ENCODE measurements around the gene ALDH1L2.
"Not testable (repeated sequence)": the region's sequence is repeated elsewhere in the genome, so short reads cannot be mapped to it uniquely, and the experiment has no call there.

Gene ALDH1L2

DNA sequence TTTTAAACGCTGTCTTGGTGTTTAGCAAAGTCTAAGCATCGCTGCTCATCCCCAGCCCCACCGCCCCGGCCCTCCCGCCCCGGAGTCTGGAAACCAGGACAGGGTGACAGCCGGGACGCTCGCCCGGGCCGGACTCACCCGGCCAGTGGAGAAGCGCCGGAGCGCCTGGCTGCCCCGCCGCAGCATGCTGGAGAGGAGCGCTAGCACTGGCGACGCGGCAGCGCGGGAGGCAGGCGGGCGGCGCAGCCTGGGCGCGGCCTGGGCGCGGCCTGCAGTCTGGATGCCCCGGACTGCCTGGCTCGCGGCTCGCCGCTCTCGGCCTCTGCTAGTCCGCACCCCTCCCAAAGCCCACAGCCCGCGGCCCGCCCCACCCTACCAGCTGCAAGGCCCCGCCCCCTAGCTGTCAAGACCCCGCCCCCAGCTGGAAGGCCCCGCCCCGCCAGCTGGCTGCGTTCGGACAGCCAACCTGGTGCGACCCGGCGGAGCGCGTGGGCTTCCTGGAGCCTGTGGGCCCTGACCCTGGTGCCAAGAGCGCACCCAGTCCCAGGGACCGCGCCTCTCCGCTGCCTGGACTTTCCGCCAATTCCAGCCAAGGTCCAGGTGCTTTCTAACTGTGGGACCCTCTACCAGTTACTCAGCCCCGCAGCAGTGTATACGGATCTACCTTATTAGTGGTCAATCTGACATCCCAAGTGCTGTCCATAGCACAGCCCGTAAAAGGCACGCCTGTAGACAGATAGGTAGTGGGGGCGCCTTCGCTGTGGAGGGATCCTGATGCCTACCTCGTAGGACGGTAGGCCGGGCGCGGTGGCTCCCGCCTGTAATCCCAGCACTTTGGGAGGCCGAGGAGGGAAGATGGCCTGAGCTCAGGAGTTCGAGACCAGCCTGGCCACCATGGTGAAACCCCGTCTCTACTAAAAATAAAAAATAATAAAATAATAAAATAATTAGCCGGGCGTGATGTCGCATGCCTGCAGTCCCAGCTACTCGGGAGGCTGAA lies at the start of gene ALDH1L2:
ALDH1L2 (minus strand) TSS at position 208 of the 1,000 bp plus-strand sequence; CDS start at position 186, 22 bp downstream.
- no peak for DNase-seq (ENCODE audit: low read depth)

DNA sequence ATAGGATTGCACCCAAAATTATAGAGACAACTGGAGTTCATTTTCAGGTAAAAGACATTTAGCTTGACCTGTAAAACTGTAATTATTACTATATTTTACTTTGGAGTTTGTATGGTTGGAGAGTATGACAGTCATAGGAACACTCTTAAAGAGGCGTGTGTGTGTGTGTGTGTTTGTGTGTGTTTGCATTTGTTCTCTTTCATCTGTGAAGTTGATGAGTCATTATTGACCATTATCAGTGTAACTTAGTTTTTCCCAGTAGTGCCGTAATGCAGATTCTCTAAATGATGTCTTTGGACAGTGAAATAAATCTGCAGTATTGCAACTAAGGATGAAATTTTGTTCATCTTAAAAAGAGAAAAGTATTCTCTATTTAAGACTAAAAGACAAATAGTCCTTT lies 36.3 kb upstream of the ALDH1L2 start:
- no peak for DNase-seq (ENCODE audit: low read depth)

DNA sequence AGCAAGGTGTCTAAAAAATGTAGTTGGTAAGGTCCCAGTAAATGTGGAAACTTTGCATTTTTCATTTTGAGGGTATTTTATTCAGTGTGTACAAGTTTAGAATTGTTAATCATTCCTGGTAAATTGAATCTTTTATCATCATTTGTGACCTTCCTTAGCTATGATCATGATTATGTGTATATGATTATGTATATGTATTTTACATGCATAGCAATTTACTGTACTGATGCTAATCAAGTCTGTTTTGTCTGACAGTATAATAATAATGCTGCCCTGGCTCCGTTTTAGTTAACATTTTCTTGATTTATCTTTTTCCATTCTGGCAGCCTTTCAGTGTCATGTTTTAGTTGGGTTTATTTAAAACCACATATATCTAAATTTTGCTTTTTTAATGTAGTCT lies 32.7 kb upstream of the ALDH1L2 start:
- no peak for DNase-seq (ENCODE audit: low read depth)

DNA sequence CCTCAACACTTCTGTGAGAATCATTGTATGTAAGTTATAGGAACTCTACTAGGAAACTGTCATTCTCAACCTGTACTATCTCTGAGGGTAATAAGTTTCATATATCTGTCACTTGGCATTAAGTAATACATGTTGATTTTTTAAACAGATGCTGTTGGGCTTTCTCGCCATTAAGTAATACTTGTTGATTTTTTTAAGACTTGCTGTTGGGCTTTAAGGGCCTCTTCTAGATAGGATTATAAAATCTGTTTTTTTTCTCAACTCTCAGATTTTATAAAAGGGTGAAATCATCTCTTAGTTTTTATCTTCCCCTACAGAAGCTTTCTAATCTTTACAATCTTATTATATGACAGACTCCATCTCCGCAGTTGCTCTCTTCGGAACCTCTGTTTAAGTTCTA lies 28.8 kb upstream of the ALDH1L2 start:
- DNase-seq (ENCODE audit: low read depth), result no peak

DNA sequence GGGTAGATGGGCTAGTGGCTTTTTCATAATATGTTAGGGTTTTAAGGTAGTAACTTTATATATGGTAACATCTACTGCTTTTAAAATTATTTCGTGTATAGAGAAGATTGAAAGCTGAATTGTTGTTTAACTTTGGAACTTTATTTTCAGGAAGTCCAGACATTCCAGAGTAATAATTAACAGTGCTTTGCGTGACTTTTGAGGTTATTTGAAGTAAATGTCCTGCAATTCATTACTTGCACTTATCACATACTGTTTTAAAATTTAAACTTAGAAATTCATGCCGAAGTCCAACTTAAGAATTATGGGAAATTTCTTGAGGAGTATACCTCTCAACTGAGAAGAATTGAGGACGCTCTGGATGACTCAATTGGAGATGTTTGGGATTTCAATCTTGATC lies 26.6 kb upstream of the ALDH1L2 start:
- no peak for DNase-seq (ENCODE audit: low read depth)

DNA sequence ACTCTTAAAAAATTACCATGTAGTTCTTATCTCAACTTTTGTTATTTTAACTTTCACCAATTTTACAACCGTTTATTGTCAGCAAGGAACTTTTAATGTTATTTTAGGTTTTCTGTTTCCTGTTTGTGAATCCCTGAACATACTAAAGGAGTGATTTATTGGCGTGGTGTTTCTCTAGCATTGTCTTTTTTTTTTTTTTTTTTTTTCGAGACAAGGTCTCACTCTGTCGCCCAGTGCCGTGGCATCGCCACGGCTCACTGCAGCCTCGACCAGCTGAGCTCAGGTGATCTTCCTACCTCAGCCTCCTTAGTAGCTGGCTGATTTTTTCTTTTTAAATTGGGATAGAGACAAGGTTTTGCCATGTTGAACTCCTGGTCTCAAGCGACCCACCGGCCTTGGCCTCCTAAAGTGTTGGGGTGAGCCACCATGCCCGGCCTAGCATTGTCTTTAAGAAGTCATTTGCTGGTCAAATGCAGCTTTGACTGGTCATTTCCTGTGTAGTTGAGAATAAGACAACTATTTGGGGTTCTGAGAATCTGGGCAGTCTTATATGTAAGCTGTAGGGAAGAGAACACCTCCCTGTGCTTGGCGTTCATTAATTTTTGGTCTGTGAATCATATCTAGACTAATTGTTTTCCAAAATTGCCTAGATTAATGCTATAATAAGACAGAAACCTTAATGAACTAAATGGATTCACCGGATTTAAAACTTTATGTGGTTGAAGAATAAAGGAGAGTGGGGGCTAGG lies 25.4 kb upstream of the ALDH1L2 start:
- no peak for DNase-seq (ENCODE audit: low read depth)

DNA sequence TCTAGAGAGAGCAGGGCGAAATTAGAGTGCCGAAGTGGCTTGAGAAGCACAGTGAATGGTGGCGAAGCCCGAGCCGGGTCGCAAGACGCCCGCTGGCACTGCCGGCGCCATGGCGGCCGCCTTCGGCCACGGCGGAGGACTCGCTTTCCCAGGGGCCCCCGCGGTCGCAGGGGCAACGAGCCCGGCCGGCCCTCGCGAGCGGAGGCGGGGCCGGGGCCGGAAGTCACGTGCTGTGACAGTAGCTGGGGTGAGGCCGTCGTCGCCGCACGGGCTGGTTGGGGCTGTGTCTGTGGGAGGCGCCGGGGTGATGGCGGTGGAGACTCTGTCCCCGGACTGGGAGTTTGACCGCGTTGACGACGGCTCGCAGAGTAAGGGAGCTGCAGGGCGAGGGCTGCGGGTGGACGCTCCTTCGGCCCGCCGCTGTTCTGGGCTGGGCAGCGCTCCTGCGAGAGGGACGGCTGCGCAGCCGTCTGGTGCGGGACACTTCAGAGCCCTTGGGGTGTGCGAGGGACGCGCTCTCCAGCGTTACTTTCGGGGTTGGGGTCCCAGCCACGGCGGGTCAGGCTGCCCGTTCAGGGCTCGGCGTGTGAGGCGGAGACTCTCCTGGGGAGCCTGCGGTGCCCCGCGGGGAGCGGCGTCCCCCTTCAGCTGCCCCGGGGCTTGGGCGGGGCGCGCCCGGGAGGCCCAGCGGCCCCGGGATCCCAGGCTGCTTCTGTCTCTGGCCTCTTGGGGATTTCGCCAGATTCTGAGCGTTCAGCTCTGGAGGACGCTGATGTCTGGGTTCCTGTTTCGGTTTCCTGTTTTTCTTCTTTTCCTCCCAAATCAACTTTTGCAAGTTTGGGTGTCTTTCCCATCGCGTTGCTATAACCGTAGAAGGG lies 23.5 kb upstream of the ALDH1L2 start, which contains the start of gene WASHC4:
WASHC4 (plus strand) TSS at position 238 of the 878 bp plus-strand sequence; CDS start at position 308, 70 bp downstream.
- DNase-seq (ENCODE audit: low read depth), result peak; percentile 91

DNA sequence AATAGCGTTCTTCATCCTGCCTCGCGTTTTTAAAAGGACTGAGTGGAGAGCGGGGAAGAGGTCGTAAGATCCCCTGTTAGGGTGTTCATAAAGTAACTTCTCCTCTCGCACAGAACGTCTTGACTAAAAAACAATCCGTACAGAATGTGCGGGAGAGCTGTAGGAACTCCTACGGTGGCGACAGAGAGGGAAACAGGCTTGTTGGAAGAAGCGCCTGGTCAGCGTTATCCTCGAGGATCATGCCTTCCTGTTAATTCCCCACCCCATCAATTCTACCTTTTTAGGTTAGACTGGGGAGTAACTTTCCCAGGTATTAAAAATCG lies 22.9 kb upstream of the ALDH1L2 start:
- no peak for DNase-seq (ENCODE audit: low read depth)

DNA sequence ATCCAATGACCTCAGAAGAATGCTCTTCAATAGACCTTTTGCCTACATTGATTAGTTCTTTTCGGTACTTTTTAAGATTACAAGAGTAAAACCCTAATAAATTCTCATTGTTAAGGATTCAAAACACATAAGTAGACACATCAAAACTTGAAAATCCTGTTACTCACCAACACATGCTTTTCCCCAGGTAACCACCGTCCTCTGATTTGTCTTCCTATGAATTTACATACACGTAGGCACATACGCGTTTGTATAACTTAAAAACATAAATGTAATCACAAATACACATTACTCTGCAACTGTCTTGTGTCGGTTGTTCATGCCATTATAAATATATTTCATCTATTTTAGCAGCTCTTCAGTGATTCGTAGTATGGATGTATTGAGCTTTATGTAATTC lies 22.4 kb upstream of the ALDH1L2 start:
- no peak for DNase-seq (ENCODE audit: low read depth)

DNA sequence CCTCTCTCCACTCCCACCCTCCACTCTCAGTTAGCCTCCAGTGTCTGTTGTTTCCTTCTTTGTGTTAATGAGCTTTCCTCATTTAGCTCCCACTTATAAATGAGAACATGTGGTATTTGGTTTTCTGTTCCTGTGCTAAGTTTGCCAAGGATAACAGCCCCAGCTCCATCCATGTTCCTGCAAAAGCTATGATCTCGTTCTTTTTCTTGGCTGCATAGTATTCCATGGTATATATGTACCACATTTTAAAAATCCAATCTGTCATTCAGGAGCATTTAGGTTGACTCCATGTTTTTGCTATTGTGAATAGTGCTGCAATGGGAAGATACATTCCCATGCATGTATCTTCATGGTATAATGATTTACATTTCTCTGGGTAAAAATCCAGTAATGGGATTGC lies 20.5 kb upstream of the ALDH1L2 start:
- DNase-seq (ENCODE audit: low read depth), result no peak

DNA sequence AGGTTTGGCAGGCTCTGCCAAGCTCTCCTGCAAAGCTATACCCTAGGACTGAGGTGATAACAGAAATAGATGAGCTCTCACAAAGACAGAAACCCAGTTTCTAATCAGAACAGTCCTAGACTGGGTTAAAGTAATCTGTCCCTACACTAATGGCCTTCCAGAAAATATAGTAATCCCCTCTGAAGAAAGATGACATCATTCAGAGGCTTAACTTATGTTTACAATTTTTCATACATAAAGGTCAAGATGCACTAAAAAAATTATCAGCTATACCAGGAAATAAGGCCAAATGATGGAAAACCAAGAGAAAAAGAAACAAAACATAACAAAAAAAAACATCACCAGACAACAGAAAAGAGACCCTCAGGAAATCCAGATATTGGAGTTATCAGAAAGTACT lies 18.4 kb upstream of the ALDH1L2 start:
- no peak for DNase-seq (ENCODE audit: low read depth)

DNA sequence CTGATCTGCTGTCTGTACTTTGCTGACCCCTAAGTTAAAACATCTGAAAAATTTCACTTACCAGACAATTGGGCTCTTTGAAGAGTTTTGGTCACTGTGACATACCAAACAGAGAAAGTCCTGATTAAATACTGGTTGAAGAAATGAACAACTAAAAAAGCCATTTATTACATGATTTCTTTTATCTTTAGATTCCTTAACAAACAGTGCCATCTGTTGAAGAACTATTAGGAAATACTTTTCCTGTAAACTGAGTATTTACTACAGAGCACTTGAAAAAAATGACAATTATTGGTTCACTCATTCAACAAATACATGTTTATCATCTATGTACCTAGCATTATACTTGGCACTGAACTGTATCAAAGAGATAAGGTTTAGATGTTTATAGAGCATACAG lies 16.7 kb upstream of the ALDH1L2 start:
- DNase-seq (ENCODE audit: low read depth), result no peak

DNA sequence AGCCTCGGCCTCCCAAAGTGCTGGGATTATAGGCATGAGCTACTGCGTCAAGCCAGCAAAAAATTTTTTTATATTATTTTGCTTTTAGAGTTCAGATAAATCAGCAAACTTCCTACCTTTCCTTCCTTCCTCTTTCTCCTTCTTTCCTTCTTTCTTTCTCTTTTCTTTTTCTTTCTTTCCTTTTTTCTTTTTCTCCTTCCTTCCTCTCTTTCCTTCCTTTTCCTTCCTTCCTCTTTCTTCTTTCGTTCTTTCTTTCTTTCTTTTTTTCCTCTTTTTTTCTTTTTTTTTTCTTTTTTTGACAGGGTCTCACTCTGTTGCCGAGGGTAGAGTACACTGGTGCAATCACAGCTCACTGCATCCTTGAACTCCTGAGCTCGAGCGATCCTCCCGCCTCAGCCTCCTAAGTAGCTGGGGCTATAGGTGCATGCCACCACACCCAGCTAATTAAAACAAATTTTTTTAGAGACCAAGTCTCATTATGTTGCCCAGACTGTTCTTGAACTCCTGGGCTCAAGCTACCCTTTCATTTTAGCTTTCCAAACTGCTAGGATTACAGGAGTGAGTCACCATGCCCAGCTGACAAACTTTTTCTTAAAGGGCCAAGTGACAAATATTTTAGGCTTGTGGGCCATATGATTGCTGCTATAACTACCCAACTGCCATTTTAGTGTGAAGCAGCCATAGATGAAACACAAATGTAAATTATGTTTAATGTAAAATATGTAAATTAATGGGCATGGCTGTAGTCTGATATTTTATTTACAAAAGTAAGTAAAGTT lies 16.1 kb upstream of the ALDH1L2 start:
- no peak for DNase-seq (ENCODE audit: low read depth)

DNA sequence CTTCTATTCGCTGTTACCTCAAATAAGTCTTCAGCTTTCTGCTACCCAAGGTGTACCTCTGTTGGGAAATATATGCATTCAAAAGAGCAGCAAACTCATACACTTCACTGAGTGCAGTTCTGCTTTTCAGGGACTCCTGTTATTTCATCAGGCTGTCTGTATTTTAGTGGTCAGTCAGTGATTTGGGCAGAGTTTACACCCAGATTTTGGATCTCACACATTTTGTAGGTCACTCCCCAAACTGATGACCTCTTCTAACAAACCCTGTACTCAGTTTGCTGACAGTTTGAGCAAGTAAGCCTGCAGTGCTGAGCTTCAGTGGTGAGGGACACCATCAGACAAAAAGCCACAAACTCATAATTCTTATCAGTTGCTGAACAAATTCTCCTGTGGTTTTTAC lies 15.1 kb upstream of the ALDH1L2 start:
- DNase-seq (ENCODE audit: low read depth), result no peak

DNA sequence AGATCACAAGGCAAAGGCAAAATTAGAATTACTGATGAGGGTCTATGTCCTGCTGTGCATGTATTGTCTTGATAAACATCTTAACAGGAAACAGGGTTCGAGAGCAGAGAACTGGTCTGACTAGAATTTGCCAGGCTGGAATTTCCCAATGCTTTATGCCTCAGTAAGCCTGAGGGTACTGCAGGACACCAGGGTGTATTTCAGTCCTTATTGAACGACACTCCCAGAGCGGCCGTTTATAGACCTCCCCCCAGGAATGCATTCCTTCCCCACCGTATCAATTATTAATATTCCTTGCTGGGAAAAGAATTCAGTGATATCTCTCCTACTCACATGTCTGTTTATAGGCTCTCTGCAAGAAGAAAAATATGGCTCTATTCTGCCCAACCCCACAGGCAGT lies 11.1 kb upstream of the ALDH1L2 start:
- DNase-seq (ENCODE audit: low read depth), result not testable (repeated sequence)

DNA sequence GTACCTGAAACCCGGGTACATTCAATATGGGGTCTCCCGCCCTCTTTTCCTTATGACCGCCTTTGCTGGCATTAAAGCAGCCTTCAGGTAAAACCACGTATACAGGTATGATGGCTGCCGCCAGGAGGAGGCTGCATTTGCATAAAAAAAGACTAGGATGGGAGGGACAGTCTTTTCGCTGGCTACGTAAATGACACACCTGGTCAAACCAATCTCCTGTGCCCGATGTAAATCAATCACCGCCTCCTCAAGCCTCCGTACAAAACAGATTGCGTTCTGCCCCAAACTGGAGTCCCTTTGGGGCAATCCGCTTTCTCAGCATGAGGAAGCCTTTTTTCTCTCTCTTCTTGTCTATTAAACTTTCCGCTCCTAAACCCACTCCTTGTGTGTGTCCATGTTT lies 8.1 kb upstream of the ALDH1L2 start:
- no peak for DNase-seq (ENCODE audit: low read depth)

DNA sequence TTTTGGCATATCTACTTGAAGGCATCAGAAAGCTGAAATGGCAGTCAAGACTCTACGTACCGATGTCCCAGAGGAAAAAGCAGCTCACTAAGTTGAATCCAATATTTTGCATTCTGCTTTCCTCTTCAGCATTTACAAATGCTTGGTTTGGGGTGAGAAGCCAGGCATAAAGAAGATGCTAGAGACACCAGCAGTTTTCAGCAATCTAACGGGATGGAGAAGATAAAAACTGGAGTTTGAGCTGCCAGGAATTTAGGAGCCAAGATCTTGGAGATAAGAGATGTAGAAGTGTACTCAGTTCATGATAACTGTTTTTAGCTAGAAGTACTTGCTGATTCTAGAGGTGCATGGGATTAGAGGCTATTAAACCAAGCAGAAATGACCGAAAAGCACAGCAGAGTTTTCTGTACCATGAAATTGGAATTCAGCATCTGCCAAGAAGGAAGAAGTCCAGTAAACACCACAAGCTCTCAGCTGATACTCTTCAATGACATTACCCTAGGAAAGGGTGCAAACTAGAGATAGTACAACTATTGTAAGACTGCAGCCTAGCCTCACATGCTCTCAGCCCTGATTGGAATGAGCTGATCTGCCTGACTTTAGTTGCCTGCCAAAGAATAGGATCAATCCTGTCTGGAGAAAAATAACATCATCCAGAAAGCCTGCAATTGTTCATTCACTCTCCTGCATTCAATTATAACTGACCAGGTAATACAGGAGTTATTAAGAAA lies 7.4 kb upstream of the ALDH1L2 start:
- DNase-seq (ENCODE audit: low read depth), result no peak

DNA sequence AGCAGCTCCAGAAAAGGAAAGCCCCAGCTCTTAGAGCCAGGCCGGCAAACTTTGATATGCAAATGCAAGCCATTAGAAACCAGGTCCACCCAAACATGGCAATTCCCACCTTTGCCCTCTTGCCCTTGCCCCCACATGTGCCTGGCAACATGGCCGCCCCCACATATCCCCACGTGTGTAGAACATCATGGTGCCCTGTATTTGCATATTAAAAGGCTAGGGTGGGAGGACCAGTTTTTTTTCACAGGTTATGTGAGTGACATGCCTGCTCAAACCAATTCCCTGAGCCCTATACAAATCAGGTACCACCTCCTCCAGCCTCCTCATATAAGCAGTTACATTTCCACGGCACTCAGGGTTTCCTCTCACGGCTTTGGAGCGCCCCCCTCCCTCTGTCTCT lies 6.1 kb upstream of the ALDH1L2 start:
- DNase-seq (ENCODE audit: low read depth), result no peak

DNA sequence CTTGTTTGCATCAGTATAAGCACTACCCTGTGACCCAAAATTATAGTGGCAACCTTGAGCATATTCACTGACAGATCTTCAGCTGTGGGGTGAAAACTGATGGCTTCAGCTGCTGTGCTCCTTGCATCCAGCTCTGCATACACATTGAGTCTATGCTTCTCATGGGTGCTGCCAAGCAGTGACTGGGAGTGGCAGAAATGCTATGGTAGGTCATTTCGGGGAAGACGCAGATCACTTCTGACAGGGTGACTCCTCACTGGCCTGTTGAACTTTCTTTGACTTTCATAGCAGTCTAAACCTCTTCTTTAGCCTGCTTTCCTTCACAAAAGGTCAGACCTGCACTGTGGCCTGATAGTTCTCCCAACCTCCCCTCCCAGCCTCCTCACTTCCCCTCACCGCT lies 5.6 kb upstream of the ALDH1L2 start:
- no peak for DNase-seq (ENCODE audit: low read depth)

DNA sequence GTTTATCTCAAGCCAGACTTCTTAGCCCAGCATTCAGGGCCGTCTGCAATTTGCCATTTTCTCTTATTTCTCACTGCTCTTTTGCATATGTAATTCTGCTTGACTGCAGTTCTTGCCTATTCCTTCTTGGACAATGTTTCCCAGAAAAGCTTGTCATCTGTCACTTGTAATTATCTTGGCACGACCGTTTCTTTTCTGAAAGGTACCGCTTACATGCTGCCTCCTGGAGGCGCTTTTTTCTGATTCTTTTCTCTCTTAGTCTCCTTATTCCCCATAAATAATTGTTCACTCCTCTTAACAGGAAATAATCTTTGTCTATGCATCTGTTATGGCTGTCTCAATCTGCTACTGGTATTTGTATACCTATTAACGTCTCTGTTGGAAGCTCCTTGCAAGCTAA lies 1.2 kb upstream of the ALDH1L2 start:
- DNase-seq (ENCODE audit: low read depth), result no peak
